SK-N-SH (cell line): ENCODE measurements around the gene NUP107. TPM values are rescaled to one million over a fixed set of nuclear protein-coding genes. Genes with fewer than 3 reads are reported as not detected.

ENCODE experiments used
- CTCF ChIA-PET: fragments of 300-600, 350-600 bp; formaldehyde crosslinking; extraction: SDS; loops from one replicate; lab custom pipeline; 2021; lab: Yijun Ruan, JAX
- POLR2A ChIA-PET: fragments of 350-600 bp; sonication (Branson Sonifier 250); formaldehyde crosslinking; extraction: SDS; loops from one replicate; lab custom pipeline; 2020; ENCODE audit warnings: antibody characterized with exemption, inconsistent platforms; lab: Yijun Ruan, JAX
- DNase-seq: peaks from one replicate; pipeline ENCODE4 v3.0.0; 2012
- H2AFZ ChIP-seq: fragments of 200-600 bp; sonication (generic); 2 replicates; pipeline ENCODE4 v1.8.1; 2016; ENCODE audit warnings: antibody characterized with exemption, mild to moderate bottlenecking, low read depth
- H3F3A ChIP-seq: fragments of 200-600 bp; sonication (generic); replicated peaks from 2 replicates; pipeline ENCODE3; 2016; ENCODE audit warnings: antibody characterized with exemption, mild to moderate bottlenecking; ENCODE audit not compliant: insufficient read depth
- H3K27ac ChIP-seq, 2 experiments: fragments of 200-500 bp in 1 of 2; fragments of 200-600 bp in 1 of 2; sonication (Bioruptor generic) in 1 of 2; sonication (generic), shearing (Covaris generic) in 1 of 2; 2 replicates each; pipeline versions ENCODE4 v1.5.1 to v1.6.1; 2014 to 2016; ENCODE audit warnings: low read depth in 2 of 2, inconsistent platforms in 1 of 2, low read length in 1 of 2, mild to moderate bottlenecking in 1 of 2, mixed read lengths in 1 of 2
- H3K27me3 ChIP-seq: fragments of 200-600 bp; sonication (generic), shearing (Covaris generic); 2 replicates; pipeline ENCODE4 v1.6.1; 2016; ENCODE audit warnings: mixed run types; ENCODE audit not compliant: insufficient read depth
- H3K36me3 ChIP-seq, 2 experiments: fragments of 200-500 bp in 1 of 2; fragments of 200-600 bp in 1 of 2; sonication (Bioruptor generic) in 1 of 2; sonication (generic) in 1 of 2; replicated peaks in 1 of 2; 2 replicates each; pipeline versions ENCODE3 to v1.5.1; 2014 to 2016; ENCODE audit warnings: low read length in 1 of 2, mild to moderate bottlenecking in 1 of 2; ENCODE audit not compliant: insufficient read depth in 2 of 2, control insufficient read depth in 1 of 2
- H3K4me1 ChIP-seq, 2 experiments: fragments of 200-500 bp in 1 of 2; fragments of 200-600 bp in 1 of 2; sonication (Bioruptor generic) in 1 of 2; sonication (generic), shearing (Covaris generic) in 1 of 2; 2 replicates each; pipeline versions ENCODE4 v1.5.1 to v1.6.1; 2014 to 2016; ENCODE audit warnings: low read depth in 1 of 2, low read length in 1 of 2, mixed run types in 1 of 2; ENCODE audit not compliant: insufficient read depth in 2 of 2, control insufficient read depth in 1 of 2
- H3K4me2 ChIP-seq: fragments of 200-600 bp; sonication (generic), shearing (Covaris generic); 2 replicates; pipeline ENCODE4 v1.6.1; 2017; ENCODE audit warnings: mixed run types
- H3K4me3 ChIP-seq, 2 experiments: fragments of 200-500 bp in 1 of 2; fragments of 200-600 bp in 1 of 2; sonication (Bioruptor generic) in 1 of 2; sonication (generic), shearing (Covaris generic) in 1 of 2; 2 replicates each; pipeline versions ENCODE4 v1.5.1 to v1.8.1; 2014 to 2016; ENCODE audit warnings: low read depth in 2 of 2, inconsistent platforms in 1 of 2, low read length in 1 of 2, mild to moderate bottlenecking in 1 of 2, mixed read lengths in 1 of 2, moderate library complexity in 1 of 2
- H3K79me2 ChIP-seq: fragments of 200-600 bp; sonication (generic); 2 replicates; pipeline ENCODE4 v1.8.1; 2017; ENCODE audit warnings: mild to moderate bottlenecking; ENCODE audit not compliant: insufficient read depth
- H3K9ac ChIP-seq: fragments of 200-600 bp; sonication (generic); 2 replicates; pipeline ENCODE4 v1.6.1; 2017; ENCODE audit warnings: mixed run types
- H3K9me2 ChIP-seq: fragments of 200-600 bp; sonication (generic); 2 replicates; pipeline ENCODE4 v1.6.1; 2017; ENCODE audit warnings: mixed run types
- H3K9me3 ChIP-seq: fragments of 200-600 bp; sonication (generic); 2 replicates; pipeline ENCODE4 v1.6.1; 2017; ENCODE audit warnings: mixed run types, mild to moderate bottlenecking, moderate library complexity
- H4K20me1 ChIP-seq: fragments of 200-600 bp; sonication (generic); 2 replicates; pipeline ENCODE4 v1.6.1; 2017; ENCODE audit warnings: mild to moderate bottlenecking, mixed run types; ENCODE audit not compliant: insufficient read depth
- CTCF ChIP-seq: fragments of 200-600 bp; sonication (generic); IDR thresholded peaks from 2 replicates; pipeline ENCODE4 v1.6.1; 2017; ENCODE audit warnings: antibody characterized with exemption, mild to moderate bottlenecking, moderate library complexity
- ELF1 ChIP-seq: IDR thresholded peaks from 2 replicates; pipeline ENCODE4 v1.4.0; 2012
- GABPA ChIP-seq: IDR thresholded peaks from 2 replicates; pipeline ENCODE4 v1.4.0; 2012; ENCODE audit warnings: low read depth, mild to moderate bottlenecking
- GATA2 ChIP-seq: sonication (generic); formaldehyde crosslinking; IDR thresholded peaks from 2 replicates; pipeline ENCODE4 v1.5.0; 2020; ENCODE audit warnings: mild to moderate bottlenecking, missing genetic modification reagents
- IRF3 ChIP-seq: fragments of 150-350 bp; IDR thresholded peaks from 2 replicates; pipeline ENCODE4 v1.6.1; 2016; ENCODE audit warnings: mild to moderate bottlenecking, low read depth, low read length
- JUND ChIP-seq: IDR thresholded peaks from 2 replicates; pipeline ENCODE4 v1.4.0; 2012
- MAX ChIP-seq: IDR thresholded peaks from 2 replicates; pipeline ENCODE4 v1.4.0; 2012; ENCODE audit warnings: low read depth
- MEF2A ChIP-seq: IDR thresholded peaks from 2 replicates; pipeline ENCODE4 v1.4.0; 2012; ENCODE audit warnings: low read depth, borderline replicate concordance
- NRF1 ChIP-seq: IDR thresholded peaks from 2 replicates; pipeline ENCODE4 v1.6.1; 2012; ENCODE audit warnings: low read depth, mild to moderate bottlenecking, low read length
- POLR2AphosphoS5 ChIP-seq: IDR thresholded peaks from 2 replicates; pipeline ENCODE4 v1.6.1; 2012; ENCODE audit warnings: low read depth, low read length
- RAD21 ChIP-seq: IDR thresholded peaks from 2 replicates; pipeline ENCODE4 v1.6.1; 2012; ENCODE audit warnings: mild to moderate bottlenecking, low read length
- RCOR1 ChIP-seq: fragments of 150-350 bp; IDR thresholded peaks from 2 replicates; pipeline ENCODE4 v1.6.1; 2017; ENCODE audit warnings: antibody characterized with exemption, low read length
- REST ChIP-seq: IDR thresholded peaks from 2 replicates; pipeline ENCODE4 v1.6.1; 2012; ENCODE audit warnings: mild to moderate bottlenecking, low read depth, low read length, moderate library complexity
- RFX5 ChIP-seq: IDR thresholded peaks from 2 replicates; pipeline ENCODE4 v1.6.1; 2012; ENCODE audit warnings: mild to moderate bottlenecking, improper control_type of control experiment, low read length
- SMC3 ChIP-seq: IDR thresholded peaks from 2 replicates; pipeline ENCODE4 v1.6.1; 2012; ENCODE audit warnings: low read depth, low read length, improper control_type of control experiment
- TAF1 ChIP-seq: IDR thresholded peaks from 2 replicates; pipeline ENCODE4 v1.6.1; 2012; ENCODE audit warnings: low read depth, mild to moderate bottlenecking, low read length, moderate library complexity, borderline replicate concordance
- TCF12 ChIP-seq: IDR thresholded peaks from 2 replicates; pipeline ENCODE4 v1.4.0; 2012
- TEAD4 ChIP-seq: IDR thresholded peaks from 2 replicates; pipeline ENCODE4 v1.4.0; 2012; ENCODE audit warnings: mild to moderate bottlenecking, borderline replicate concordance; ENCODE audit not compliant: insufficient read depth
- USF1 ChIP-seq: IDR thresholded peaks from 2 replicates; pipeline ENCODE4 v1.4.0; 2012; ENCODE audit warnings: low read depth, borderline replicate concordance
- YY1 ChIP-seq: IDR thresholded peaks from 2 replicates; pipeline ENCODE4 v1.4.0; 2012; ENCODE audit warnings: low read depth, mild to moderate bottlenecking
- WGBS: methylation state at CpG from one replicate; pipeline ENCODE4 v1.1.6; 2017; ENCODE audit warnings: low lambda C conversion rate; 5-methylcytosine and 5-hydroxymethylcytosine counted together
- polyA plus RNA-seq, 3 experiments: library from polyadenylated mRNA; depleted of rRNA; stranded (reverse); fragments of >200 nt; gene quantifications; 2 replicates each; pipeline ENCODE4 v1.2.3, GENCODE V29; 2012
- TF ChIP-seq, protein P1 (sequence below): fragments of 150-350 bp; IDR thresholded peaks from 2 replicates; pipeline ENCODE4 v1.6.1; 2017; ENCODE audit warnings: antibody characterized with exemption, low read length, low read depth, borderline replicate concordance

Gene NUP107
- polyA plus RNA-seq, 1 of the 3 experiments (the other 2 are of a cell fraction) = 30.9 TPM

DNA sequence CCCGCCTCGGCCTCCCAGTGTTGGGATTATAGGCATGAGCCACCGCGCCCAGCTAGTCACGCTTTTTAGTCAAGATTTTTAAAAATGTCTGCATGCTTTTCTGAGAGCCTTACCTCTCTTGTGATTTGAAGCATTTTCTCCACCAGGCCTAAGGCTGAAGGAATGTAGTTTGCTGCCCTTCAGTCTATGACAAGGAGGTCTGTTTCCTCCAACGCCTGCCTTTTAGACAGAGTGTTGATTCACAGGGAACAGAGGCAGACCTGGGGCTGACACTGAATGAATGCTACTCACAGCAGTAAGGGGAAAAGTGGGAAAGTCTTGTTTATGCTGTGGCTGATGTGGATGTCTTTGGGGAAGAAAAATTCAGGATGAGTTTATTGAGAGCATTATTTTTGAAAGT lies 94.0 kb downstream of the NUP107 start:
- ChIA-PET POLR2A (no interaction called here), CTCF (interaction anchor here (1.8 kb wide), 1 partner anchor 19 kb away, joined by 4 read pairs; no protein-coding TSS in a partner anchor)
- H3K27ac ChIP-seq = no peak overlapping the region
- no peaks in the 10 kb centered on the region for H3K27me3 ChIP-seq
- H3K4me1 ChIP-seq = no peaks in the 10 kb centered on the region
- no peak overlapping the region for H3K4me3 ChIP-seq
- no peak overlapping the region for H3K9ac ChIP-seq
- DNase-seq = no peak
- WGBS = 93% methylated on average over 4 of the region's 6 CpGs
- TF ChIP-seq SMC3 = no peak
- no peak for TF ChIP-seq IRF3
- no peak for TF ChIP-seq MAX
- TF ChIP-seq ELF1 = no peak
- no peak for TF ChIP-seq GATA2 (CRISPR knock-in tag)
- TF ChIP-seq USF1 = no peak
- TF ChIP-seq JUND = no peak
- no peak for TF ChIP-seq TCF12
- no peak for TF ChIP-seq GABPA
- TF ChIP-seq RCOR1 = no peak
- no peak for TF ChIP-seq NRF1
- TF ChIP-seq YY1 = no peak
- no peak for TF ChIP-seq RFX5
- TF ChIP-seq MEF2A = no peak
- H3F3A ChIP-seq = no peaks in the 10 kb centered on the region
- H4K20me1 ChIP-seq = no peaks in the 10 kb centered on the region
- H3K4me2 ChIP-seq = no peak overlapping the region
- no peaks in the 10 kb centered on the region for H3K36me3 ChIP-seq
- no peak overlapping the region for H2AFZ ChIP-seq
- H3K79me2 ChIP-seq = no peaks in the 10 kb centered on the region
- no peaks in the 10 kb centered on the region for H3K9me2 ChIP-seq
- no peaks in the 10 kb centered on the region for H3K9me3 ChIP-seq

GRCh38 chr12:68781728-68782127 lies 95.0 kb downstream of the NUP107 start:
- Histone ChIP-seq H3K9ac (no peak overlapping the region), H3K9me3 (no peaks in the 10 kb centered on the region), H3K79me2 (no peaks in the 10 kb centered on the region), H3K4me3 (no peak overlapping the region), H3K9me2 (no peaks in the 10 kb centered on the region), H3K27ac (no peak overlapping the region), H3F3A (no peaks in the 10 kb centered on the region), H3K36me3 (no peaks in the 10 kb centered on the region), H3K4me2 (no peak overlapping the region), H4K20me1 (no peaks in the 10 kb centered on the region), H3K4me1 (no peaks in the 10 kb centered on the region), H2AFZ (no peak overlapping the region), H3K27me3 (no peaks in the 10 kb centered on the region)
- ChIA-PET POLR2A (no interaction called here), CTCF (interaction anchor here (0.8 to 1.8 kb wide), 2 partner anchors 10 to 18 kb away, joined by 3 to 4 read pairs; no protein-coding TSS in a partner anchor)
- 88% methylated on average over 6 of the region's 6 CpGs for WGBS
- no peak for DNase-seq
- no peak for TF ChIP-seq JUND
- no peak for TF ChIP-seq NRF1
- no peak for TF ChIP-seq CTCF
- TF ChIP-seq TAF1 = no peak
- no peak for TF ChIP-seq USF1
- no peak for TF ChIP-seq REST
- no peak for TF ChIP-seq POLR2AphosphoS5
- no peak for TF ChIP-seq RAD21
- TF ChIP-seq, protein P1, sequence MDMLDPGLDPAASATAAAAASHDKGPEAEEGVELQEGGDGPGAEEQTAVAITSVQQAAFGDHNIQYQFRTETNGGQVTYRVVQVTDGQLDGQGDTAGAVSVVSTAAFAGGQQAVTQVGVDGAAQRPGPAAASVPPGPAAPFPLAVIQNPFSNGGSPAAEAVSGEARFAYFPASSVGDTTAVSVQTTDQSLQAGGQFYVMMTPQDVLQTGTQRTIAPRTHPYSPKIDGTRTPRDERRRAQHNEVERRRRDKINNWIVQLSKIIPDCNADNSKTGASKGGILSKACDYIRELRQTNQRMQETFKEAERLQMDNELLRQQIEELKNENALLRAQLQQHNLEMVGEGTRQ = no peak
- TF ChIP-seq TEAD4 = no peak
